Mucosa of descending colon (tissue), 3 donors: Measurements from ENCODE around the gene RAB11FIP3. TPM values are rescaled to one million over a fixed set of nuclear protein-coding genes. Genes with fewer than 3 reads are reported as not detected.
"Not testable (repeated sequence)": the region's sequence is repeated elsewhere in the genome, so short reads cannot be mapped to it uniquely, and the experiment has no call there.

Source experiments
- ATAC-seq: fragments of 200-7000 bp; cut with Tn5 transposase; one replicate; pipeline ENCODE4 v1.9.1; 2020; ENCODE audit warnings: mild to moderate bottlenecking, moderate library complexity
- DNase-seq, 3 donors: peaks; one replicate each; pipeline ENCODE4 v3.0.0-alpha.2; 2020
- H3K36me3 ChIP-seq: fragments of 200-600 bp; one replicate; pipeline ENCODE4 v1.8.0; 2021; ENCODE audit warnings: low read depth, mild to moderate bottlenecking
- H3K4me1 ChIP-seq: fragments of 200-600 bp; one replicate; pipeline ENCODE4 v1.8.0; 2021; ENCODE audit warnings: low read depth, mild to moderate bottlenecking
- H3K4me3 ChIP-seq: fragments of 200-600 bp; one replicate; pipeline ENCODE4 v1.8.0; 2021; ENCODE audit warnings: mild to moderate bottlenecking
- H3K9me3 ChIP-seq: fragments of 200-600 bp; one replicate; pipeline ENCODE4 v1.8.0; 2021; ENCODE audit warnings: mild to moderate bottlenecking
- intact Hi-C, 2 donors: fragments of 100-400 bp; cut with DNase I in 1 of 2; cut with micrococcal nuclease in 1 of 2; formaldehyde crosslinking; loops; one replicate each; pipeline versions ENCODE4 v1.11.0 to v1.11.1; 2022; cut with DNase I, micrococcal nuclease
- total RNA-seq, 3 donors: library from RNA; stranded (reverse); fragmentation: NEBNext Ultra II Directional in 2 of 3; extraction: Animal tissue kit (Norgen Biotek cat#: 25700) in 2 of 3; gene quantifications; one replicate each; pipeline versions ENCODE4 v1.2.1 to v1.2.4, GENCODE V29; 2021 to 2023
- TF ChIP-seq, protein P1 (sequence below): fragments of 200-600 bp; IDR thresholded peaks from one replicate; pipeline ENCODE4 v1.8.0; 2022; ENCODE audit warnings: antibody characterized with exemption, mild to moderate bottlenecking
- donor health status: DM: no; HTN: no; CAD: no; lungs with moderate emphysema.
- donor health status: DM: no; HTN: no; CAD: no.
- donor health status: DM: no; HTN: yes; CAD: no.

Gene RAB11FIP3
- total RNA-seq, 3 donors from 2014 or later = 22.3 to 45.6 (median 30.7) TPM

DNA sequence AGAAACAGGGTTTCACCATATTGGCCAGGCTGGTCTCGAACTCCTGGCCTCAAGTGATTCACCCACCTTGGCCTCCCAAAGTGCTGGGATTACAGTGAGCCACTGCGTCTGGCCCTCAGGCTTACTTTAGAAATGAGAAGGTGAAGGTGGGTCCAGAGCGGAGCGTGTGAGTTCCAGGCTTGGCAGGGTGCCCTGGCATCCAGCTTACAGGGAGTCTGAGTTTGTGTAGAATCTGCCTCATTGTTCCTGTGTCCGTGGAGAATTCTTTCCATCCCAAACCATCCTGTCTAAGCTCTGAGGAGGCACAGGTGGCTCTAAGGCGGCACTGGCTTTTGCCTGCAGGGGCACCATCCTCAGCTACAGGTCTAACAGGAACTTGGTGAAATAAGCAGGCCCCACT, 50.6 kb downstream of the RAB11FIP3 start:
- TF ChIP-seq, protein P1, sequence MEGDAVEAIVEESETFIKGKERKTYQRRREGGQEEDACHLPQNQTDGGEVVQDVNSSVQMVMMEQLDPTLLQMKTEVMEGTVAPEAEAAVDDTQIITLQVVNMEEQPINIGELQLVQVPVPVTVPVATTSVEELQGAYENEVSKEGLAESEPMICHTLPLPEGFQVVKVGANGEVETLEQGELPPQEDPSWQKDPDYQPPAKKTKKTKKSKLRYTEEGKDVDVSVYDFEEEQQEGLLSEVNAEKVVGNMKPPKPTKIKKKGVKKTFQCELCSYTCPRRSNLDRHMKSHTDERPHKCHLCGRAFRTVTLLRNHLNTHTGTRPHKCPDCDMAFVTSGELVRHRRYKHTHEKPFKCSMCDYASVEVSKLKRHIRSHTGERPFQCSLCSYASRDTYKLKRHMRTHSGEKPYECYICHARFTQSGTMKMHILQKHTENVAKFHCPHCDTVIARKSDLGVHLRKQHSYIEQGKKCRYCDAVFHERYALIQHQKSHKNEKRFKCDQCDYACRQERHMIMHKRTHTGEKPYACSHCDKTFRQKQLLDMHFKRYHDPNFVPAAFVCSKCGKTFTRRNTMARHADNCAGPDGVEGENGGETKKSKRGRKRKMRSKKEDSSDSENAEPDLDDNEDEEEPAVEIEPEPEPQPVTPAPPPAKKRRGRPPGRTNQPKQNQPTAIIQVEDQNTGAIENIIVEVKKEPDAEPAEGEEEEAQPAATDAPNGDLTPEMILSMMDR = no peak
- ATAC-seq = no peak
- Histone ChIP-seq H3K4me3 (no peak overlapping the region), H3K4me1 (peaks cover 7% of the 10 kb centered on the region), H3K9me3 (no peaks in the 10 kb centered on the region), H3K36me3 (no peaks in the 10 kb centered on the region)
- peak in 1 of 3 donors; percentile 44 for DNase-seq
- intact Hi-C loops = no loop called here

DNA sequence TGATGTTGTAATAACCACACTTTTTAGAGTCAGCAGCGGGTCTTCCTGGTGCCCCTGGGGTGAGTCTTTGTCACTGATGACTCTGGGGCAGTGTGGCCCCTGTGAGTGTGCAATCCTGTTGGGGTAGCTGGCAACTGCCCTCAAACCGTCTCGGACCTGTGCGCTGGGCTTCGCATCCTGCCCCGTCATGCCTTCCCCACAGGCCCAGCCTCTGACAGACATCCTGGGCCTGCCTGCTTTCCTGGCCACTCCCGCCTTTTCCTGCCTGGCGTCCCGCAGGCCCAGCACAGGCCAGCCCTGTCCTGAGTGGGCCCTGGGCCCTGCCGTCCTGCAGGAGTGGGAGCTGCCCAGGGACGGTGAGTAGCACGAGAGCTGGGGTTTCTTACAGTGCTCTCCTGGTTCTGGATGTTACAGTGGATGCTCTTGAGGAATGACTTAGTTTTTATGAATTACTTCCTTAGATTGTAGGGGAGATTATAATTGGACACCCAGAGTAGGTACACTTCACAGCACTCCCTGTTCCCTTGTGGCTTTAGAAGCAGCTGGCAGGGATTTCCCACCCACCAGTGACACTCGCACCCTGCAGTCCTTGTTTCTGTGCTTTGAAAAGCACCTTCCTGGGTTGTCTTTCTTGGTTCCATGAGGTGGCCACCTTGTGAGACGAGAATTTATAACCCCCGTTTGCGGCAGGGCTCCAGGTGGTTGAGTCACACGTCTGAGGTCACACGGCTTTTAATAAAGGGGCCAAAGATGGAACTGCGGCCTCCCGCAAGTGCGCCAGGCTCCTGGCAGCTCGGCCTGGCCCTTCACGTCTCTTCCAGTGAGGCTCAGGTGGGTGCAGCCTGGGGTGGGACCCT, 52.1 kb downstream of the RAB11FIP3 start:
- Histone ChIP-seq H3K36me3 (no peaks in the 10 kb centered on the region), H3K9me3 (no peaks in the 10 kb centered on the region), H3K4me3 (no peak overlapping the region), H3K4me1 (peaks cover 7% of the 10 kb centered on the region)
- intact Hi-C loops = no loop called here
- ATAC-seq (no peak), DNase-seq (no peak)
- TF ChIP-seq, protein P1 = no peak

DNA sequence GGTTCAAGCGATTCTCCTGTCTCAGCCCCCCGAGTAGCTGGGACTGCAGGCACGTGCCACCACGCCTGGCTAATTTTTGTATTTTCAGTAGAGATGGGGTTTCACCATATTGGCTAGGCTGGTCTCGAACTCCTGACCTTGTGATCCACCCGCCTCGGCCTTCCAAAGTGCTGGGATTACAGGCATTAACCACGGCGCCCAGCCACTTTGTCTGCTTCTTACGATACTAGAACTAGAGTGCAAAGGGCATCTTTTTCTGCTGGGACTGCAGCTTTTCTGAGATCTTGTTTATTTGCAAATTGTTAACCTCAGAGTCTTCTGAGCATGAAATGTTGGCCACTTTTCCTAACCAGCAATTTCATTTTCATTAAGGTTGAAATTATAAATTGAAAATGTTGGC, 52.8 kb downstream of the RAB11FIP3 start:
- ATAC-seq, DNase-seq, H3K9me3 ChIP-seq, H3K4me1 ChIP-seq, intact Hi-C loops, H3K36me3 ChIP-seq, H3K4me3 ChIP-seq: not testable (repeated sequence)

DNA sequence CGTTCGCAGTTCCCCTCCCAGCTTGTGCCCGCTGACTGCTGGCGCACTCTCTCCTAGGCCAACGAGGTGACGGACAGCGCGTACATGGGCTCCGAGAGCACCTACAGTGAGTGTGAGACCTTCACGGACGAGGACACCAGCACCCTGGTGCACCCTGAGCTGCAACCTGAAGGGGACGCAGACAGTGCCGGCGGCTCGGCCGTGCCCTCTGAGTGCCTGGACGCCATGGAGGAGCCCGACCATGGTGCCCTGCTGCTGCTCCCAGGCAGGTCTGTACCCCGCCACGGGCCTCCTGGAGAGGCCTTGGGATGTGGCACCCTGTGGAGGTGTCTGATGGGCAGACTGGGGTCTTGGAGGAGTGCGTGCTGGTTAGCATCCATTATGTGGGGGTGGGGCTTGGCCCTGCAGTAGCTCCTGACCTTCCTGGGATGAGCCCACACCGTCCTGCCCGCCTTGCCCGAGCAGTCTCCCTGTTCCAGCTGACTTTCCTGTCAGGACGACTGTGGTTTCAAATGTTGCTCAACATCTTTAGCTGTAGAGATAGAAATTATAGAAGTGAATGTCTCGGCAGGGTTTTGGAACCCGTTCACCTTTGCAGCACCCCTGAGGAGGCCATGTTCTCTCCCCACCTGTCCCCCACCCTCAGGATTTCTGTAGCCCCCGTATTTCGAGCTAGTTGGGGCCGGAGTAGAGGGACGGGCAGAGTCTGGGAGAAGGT, 57.2 kb downstream of the RAB11FIP3 start:
- Histone ChIP-seq H3K9me3 (no peaks in the 10 kb centered on the region), H3K4me1 (no peaks in the 10 kb centered on the region), H3K4me3 (no peak overlapping the region), H3K36me3 (no peaks in the 10 kb centered on the region)
- ATAC-seq = no peak
- TF ChIP-seq, protein P1 = no peak
- intact Hi-C loops = no loop called here
- no peak for DNase-seq

DNA sequence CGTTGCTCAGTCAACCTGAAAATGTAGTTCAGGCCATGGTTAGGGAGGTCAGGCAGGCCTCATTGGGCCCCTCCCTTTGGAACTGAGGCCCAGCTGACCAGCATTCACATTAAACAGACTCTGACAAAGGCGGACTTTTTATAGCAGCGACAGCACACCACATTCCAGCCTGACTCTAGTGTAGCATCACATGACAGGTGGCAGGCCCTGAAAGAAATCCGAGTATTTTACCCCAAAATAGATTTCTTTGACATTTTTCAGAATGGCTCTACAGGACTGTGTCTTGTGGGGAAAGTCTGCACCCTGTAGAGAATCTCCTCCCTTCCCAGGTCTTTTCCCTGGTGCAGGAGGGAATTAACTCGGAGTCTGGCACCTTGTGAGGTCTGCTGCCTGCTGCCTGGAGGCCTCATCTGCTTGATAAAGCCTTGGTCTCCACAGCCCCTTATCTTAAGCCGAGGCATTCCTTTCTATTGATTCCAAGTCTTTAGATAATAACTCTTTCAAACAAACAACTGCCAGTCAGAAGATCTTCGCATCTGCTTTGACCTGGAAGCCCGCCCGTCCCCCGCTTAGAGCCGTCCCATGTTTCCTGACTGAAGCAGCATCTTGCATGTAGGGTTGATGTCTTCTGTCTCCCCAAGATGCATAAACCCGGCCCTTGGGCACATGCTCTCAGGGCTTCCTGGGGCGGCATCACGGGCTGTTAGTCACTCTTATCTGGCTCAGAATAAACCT, 58.1 kb downstream of the RAB11FIP3 start:
- TF ChIP-seq, protein P1 = no peak
- Histone ChIP-seq H3K9me3 (no peaks in the 10 kb centered on the region), H3K4me3 (no peak overlapping the region), H3K36me3 (no peaks in the 10 kb centered on the region), H3K4me1 (no peaks in the 10 kb centered on the region)
- no peak for DNase-seq
- intact Hi-C loops = no loop called here
- no peak for ATAC-seq
